GM18520 (cell line): ENCODE results near the gene TRIM7.
"Not testable (repeated sequence)": the region's sequence is repeated elsewhere in the genome, so short reads cannot be mapped to it uniquely, and the experiment has no call there.

Experiments used
- ATAC-seq: cut with Tn5 transposase; IDR thresholded peaks from one replicate; pipeline ENCODE4 v1.9.1; 2021; ENCODE audit not compliant: unreplicated experiment

Gene TRIM7

DNA sequence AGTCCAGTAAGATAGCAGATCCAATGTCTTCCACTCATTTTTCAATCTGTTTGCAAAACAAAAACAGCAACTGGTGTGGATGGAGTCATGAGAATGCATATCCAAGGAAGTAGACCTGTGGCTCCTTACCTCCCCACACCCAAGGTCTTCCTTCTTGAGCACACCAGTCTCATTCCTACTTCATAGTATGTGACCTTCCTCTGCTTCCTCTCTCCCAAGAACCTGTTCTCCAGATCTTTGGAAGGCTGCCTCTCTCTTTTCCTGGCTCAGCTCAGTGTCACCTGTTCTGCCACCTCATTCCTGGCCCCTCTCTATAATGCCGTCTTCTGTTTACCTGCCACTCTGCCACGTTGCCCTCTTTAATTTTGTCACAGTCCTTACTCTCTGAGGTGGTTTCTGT lies 7.9 kb upstream of the TRIM7 start:
- ATAC-seq = no peak

DNA sequence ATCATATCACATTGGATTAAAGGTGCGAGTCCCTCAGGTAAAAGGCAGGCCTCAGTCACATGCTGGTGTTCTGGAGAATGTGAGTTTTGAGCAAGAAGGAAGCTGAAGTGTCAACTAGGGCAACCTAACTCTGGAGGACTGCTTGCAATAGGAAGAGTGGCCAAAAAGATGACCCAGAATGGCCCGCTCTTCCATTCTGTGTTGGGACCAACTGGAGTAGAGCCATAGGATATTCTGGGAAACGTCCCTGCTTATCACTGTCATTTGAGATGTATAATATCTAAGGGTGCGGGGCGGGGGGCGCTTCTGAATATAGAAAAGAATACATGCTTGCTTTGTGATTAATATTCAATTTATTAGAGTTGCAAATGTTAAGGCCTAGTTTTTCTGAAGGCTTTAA lies 7.1 kb upstream of the TRIM7 start:
- ATAC-seq = no peak

DNA sequence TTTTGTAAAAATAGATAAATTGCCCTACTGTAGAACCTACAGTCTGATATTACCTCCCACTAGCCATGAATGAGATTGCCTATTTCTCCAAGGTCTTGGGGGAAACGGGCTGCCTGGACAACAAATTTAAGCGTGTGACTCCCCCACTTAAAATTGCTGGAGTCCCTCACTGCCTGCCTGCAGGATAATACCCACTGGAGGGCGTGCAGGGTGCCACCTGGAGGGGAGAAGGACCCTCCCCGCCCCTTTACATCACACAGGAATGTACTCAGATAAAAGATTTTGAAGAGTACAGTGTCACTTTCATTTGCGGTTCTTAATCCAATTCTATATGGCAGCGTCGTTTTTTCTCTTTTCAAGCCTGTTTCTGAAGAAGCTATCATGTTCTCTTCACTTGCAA lies 6.2 kb upstream of the TRIM7 start:
- ATAC-seq = no peak

DNA sequence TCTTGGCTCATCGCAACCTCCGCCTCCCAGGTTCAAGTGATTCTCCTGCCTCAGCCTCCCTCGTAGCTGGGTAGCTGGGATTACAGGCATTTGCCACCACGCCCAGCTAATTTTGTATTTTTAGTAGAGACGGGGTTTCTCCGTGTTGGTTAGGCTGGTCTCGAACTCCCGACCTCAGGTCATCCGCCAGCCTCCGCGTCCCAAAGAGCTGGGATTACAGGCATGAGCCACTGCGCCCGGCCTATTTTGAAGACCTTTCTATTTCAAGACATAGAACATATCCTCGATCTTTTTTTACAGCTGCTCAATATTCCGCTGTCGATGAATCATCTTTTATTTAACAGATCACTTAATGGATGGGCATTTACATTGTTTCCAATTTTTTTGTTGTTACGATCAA lies 5.7 kb upstream of the TRIM7 start:
- not testable (repeated sequence) for ATAC-seq

DNA sequence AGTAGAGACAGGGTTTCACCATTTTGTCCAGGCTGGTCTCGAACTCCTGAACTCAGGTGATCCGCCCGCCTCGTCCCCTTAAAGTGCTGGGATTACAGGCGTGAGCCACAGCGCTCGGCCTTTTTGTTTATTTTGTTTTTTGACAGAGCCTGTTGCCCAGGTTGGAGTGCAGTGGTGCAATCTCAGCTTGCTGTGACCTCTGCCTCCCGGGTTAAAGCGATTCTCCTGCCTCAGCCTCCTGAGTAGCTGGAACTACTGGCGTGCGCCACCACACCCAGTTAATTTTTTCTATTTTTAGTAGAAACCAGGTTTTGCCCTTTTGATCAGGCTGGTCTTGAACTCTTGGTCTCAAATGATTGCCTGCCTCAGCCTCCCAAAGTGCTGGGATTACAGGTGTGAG lies 5.2 kb upstream of the TRIM7 start:
- ATAC-seq = not testable (repeated sequence)

DNA sequence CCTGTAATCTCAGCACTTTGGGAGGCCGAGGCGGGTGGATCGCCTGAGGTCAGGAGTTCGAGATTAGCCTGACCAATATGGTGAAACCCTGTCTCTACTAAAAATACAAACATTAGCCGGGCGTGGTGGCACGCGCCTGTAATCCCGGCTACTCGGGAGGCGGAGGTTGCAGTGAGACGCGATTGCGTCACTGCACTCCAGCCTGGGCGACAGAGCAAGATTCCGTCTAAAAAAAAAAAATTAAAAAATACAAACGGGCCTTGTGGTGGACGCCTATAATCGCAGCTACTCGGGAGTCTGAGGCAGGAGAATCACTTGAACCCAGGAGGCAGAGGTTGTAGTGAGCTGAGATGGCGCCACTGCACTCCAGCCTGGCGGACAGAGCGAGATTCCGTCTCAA lies 4.0 kb upstream of the TRIM7 start:
- not testable (repeated sequence) for ATAC-seq

DNA sequence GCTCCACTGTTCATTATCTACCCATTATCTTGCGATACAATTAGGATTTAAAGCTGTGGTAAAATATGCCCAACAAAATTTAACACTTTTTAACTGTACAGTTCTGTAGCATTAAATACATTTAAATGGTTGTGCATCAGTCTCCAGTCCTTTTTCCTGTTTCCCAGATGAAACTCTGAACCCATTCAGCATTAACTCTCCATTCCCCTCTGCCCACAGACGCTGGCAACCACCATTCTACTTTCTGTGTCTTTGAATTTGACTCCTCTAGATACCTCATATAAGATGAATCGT lies 2.9 kb upstream of the TRIM7 start:
- ATAC-seq = no peak

DNA sequence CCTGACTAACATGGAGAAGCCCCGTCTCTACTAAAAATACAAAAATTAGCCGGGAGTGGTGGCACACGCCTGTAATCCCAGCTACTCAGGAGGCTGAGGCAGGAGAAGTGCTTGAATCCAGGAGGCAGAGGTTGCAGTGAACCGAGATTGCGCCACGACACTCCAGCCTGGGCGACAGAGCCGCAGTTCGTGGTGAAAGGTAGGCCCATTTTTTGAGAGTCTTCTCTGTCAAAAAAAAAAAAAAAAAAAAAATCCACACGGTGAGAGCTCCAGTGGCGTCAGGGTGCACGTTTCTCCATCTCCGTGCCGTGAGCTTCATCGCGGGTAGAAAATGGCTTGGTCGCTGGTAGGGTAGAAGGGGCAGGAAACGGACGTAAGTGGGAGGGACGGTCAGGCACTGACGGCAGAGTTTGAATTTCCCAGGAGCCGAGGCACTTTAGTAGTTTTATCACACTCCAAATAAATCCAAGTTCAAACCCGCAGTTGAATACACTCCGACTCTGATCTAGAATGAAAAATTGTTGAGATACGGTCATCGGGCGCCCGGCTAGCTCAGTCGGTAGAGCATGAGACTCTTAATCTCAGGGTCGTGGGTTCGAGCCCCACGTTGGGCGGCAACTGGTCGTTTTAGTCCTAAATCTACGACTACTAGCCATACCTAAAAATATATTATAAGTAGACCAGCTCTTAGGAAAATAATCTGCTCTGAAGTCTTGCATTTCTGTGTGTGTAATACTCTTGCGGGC lies 2.4 kb upstream of the TRIM7 start:
- ATAC-seq = peak; percentile 49

DNA sequence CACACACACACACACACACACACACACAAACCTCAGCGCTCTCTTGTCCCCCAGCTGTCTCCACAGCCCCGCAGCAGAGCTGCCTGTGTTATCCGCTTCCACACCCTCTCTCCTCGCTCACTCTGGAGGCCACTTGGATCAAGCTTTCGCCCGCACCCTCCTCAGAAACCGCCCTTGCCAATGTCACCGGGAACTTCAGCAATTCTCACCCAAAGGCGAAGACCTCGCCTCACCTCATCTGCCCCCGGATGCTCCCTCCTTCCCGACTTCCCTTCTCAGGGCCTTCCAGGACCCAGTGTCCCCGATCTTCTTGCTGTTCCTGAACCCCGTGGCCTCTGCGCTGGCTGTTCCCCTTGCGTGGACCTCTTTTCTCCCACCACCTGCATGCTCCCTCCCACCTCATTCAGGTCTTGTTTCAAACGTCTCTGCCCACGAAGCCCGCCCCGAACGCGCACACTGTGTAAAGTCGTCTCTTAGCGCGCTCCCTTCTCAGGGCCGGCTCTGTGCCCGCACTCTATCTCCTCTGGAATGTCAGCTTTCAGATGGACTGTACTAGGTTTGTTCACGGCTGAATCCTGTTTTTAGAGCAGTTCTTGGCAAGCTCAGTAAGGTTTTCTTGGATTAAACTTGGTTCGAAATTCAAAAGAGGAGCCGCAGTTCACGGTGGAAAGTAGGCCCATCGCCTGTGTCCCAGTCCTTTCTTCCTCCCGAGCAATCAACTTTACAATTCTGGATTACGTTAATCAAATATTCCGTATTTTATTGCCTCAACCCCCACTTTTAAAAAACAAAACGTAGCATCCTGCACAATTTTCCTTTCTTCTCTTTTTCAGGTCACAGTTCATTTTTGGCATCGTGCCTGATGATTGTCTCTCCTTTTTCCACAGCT lies 1.0 kb upstream of the TRIM7 start:
- ATAC-seq = no peak

DNA sequence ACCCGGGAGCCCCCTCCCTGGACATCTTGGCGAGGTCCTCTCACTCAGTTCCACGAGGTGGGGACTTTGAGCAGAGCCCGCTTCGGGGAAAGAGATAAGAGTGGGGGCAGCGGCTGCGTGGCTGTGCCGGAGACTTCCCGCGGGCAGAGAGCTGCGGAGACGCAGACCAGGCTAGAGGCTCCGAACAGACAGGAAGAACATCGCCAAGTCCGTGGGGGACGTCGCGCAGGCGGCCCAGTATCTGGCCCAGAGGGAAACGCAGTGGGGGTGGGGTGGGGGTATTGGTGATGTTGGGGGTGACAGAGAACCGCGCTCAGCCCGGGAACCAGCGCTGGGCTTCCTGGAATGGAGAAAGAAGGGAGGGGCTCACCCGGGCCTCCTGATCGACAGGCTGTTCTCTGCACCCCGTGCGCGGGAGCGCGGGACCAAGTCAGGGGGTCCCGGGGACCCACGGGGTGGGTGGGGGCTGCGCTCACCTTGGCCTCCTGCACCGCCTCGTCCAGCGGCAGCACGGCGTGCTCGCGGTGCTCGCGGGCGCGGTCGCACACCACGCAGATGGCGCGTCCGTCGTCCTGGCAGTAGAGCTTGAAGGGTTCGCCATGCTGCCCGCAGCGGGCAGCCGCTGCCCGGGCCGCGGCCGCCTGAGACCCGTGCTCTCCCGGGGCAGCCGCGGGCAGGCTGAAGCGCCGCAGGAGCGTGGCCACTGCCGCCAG lies 727 bp downstream of the TRIM7 start:
- no peak for ATAC-seq

DNA sequence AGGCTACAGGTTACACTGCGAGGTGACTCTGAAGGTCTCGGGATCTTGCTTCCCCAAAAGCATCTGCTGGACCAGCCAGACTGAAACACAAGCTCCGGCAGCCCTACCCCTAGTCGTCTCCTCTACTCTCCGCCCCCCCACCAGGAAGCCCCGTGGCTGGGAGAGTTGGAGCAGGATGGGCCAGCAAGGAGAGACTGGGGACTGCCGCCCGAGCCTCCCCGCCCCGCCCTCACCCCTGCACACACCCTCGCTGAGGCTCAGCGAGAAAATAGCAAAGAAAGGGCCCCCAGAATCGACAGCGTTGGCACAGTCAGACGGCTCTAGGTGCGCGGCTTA lies 1.3 kb downstream of the TRIM7 start:
- ATAC-seq = no peak

DNA sequence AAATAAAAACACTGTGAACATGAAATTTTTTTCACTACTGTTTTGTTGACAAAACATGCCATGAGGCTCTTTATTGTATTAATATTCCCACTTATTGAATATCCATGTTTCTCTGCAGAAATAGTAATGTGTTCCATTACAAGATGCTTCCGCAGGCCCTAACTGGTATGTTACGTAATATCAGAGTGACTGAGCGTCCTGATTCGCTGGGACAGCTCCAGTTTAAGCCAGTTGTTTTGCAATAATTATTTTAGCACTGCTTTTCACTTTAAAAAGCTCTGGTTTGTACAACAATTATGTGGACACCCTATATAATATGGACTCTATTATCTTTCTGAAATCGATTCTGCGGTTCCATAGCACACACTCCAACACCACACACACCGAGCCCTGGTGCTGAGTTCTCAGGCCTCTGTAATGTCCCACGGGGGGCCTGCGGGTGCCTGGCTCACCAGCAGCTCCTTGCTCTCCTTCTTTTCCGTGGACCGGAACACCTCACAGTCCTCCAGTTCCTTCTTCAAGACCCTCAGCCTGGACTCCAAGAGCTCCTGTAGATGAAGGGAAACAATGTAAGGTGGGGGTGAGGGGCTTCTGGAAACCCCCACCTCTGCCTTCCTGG lies 1.8 kb downstream of the TRIM7 start:
- ATAC-seq = no peak

DNA sequence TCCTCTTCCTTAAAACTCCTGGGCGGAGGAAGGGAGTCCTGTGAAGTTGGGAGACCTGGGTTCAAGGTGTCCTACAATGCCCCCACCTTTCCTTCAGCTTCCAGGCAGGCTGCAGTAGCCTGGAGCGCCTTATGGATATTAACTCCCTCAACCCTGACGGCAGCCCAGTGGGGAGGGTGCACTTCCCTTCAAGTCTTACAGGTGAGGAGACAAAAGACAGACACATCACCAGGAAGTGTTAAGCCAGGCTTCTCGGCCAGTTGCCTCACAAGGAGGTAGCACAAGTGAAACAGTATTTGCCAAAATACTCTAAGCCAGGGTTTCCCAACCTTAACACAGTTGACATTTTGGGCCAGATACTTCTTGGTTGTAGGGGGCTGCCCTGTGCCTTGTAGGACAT lies 4.2 kb downstream of the TRIM7 start:
- no peak for ATAC-seq

DNA sequence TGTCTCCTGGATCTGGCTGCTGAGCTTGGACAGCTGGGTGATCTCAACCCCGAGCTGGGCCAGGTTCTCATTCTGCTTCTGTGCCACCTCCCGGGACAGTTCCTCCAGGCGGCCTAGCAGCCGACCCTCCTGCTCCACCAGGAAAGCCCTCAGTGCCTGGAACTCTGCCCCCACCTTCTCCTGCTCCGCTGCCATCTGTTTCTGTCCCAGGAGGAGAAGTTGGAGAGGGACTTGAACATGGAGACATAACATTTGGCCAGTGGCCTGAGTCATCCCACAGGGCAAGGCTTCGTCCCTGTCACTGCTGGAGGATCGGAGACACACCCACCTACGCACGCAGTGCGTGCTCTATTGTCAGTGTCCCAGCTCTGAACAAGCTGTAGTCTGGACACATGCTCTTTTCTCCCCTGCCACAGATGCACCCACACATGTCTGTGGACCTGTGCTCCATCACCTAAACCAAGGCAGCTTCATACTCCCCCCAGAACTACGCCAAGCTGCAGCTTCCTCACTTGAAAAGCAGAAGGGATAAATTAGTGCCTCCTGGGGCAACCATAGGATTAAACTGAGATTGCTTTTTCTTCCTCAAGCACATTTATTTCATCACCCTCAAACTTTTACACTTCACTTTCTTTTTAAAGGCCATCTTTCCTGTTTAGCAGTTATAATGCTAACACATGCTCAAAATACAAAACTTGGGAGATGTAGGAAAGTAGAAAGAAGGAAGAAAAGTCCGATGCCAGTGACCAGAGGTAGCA lies 4.9 kb downstream of the TRIM7 start:
- no peak for ATAC-seq

DNA sequence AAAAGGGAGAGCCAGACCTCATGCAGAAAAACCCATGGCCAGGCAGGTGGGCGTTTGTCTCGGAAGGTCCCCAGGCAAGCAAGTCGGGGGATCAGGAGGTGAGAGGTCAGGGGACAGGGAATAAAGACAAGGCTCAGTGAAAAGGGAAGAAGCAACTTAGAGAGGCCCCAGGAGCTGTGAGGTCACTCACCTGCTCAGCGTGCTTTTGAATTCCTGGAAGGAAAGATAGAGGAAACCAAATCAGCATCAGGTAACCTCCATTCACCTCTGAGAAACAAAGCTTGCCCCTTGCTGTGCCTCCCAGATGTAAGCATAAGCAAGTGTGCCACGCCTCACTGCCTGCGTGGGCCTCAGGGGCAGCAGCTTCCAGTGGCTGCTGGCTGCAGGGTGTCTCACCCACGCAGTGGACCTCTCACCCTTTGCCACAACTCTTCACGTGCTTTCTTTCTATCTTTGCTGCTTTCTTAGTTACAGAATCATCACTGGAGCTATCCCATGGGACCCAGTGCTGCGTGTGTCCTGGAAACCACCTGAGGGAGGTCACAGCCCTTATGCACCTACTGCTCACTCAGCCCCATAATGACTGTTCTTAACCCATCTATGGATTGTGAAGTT lies 6.0 kb downstream of the TRIM7 start:
- peak; percentile 67 for ATAC-seq

DNA sequence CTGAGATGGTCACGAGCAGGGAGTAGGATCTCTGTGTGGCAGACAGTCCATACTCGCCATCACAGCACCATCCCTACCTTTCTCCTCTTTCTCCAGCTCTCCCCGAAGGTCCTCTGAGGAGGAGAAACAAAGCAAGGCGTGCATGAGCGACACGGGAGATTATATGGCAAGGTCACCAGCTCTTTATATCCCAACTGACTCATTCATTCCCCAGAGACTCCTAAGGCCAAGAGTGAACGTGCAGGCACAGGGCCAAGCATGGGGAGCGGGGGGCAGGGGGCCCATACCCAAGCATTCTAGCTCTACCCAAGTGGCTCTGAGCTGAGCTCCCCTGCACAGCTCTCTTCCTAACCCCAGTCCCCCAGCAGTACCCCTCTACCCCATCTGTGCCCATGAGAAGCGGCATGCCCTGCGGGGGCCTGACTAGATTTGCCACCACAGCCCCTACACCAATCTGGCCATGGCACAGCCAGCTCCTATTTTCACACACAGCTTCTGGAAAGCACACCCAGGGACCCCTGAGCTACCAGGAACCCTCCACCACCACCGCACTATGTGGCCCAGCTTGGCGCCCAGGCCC lies 6.8 kb downstream of the TRIM7 start:
- ATAC-seq = no peak

DNA sequence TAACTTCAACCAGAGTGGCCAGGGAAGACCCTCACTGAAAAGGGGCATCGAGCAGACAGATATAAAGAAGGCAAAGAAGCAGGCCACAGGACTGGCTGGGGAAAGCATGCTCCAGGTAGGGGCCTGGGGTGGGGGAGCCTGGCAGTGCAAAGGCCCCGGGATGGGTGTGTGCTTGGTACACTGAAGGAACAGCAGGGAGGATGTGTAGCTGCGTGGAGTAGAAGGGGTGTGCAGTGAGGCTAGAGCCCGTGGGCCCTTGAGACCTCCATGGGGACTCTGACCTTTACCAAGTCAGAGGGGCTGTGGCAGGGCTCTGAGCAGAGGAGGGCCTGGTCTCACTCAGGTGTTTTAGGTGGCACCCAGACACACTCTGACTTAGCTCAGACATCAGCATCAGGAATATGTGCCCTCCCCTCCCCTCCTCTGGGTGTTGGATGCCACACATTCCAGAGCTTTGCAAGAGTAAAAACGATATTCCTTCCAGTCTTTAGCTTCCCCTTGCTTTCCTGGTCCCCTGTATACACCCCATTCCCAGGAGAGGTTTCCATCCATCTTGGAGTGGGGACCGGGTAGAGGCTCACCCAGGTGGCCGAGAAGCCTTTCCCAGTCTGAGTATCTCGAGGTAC lies 7.6 kb downstream of the TRIM7 start:
- no peak for ATAC-seq

DNA sequence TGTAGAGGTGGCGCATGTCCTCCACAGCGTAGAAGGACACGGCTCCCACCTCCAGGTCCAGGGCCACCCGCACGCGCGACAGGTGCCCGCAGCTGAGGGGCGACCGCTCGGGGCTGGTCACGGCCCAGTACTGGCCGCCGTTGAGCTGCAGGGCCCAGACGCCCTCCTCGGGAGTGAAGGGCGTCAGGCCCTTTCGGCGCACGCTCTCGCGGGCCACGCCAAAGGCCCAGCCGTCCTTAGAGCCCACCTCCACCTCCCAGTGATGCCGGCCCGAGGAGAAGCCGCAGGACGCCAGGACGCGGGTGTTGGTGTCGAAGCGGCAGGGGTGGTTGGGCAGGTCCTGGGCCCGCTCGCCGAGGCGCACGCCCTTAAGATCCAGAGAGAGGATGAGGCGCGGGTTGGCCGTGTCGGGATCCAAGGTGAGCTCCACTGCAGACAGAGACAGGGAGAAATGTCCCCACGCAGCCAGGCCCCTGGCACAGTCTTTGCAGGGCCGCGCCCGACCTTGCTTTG lies 9.7 kb downstream of the TRIM7 start:
- no peak for ATAC-seq

DNA sequence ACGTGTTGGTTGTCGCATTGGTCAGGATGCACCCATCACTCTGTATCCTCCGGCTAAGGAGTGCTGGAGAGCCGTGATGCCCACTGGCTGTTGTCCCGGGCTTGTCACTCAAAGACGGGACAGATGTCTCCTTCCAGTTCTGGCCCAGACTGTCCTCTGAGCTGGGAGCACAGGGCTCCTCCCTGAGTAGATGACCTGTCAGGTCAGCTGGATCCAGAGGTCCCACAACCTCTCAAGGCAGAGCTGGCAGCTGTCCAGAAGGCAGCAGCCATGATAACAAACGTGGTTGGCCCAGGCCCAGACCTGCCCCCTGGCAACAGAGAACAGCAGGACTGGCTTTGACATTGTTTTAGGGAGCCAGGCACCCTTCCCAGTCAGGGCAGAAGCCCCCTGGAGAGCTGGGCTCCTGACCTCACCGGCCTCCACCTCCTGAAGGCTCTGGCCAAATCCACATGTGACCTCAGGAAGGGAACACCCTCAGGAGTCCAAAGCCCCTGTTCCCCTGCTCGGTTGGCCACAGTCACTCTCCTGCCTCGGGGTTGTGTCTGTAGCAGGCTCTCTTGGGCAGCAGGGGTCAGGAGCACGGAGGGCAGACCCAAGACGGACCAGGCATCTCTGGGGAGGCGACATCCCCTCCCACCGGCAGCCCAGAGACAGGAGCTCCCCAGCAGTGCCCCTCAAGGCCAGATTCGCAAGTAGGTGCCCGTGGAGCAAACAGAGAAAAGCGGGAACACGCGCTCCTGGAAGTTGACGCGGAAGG lies 10.3 kb downstream of the TRIM7 start:
- no peak for ATAC-seq
